Stomach smooth muscle (tissue), 2 donors: ENCODE measurements around the gene SLC44A3.
"Not testable (repeated sequence)": the region's sequence is repeated elsewhere in the genome, so short reads cannot be mapped to it uniquely, and the experiment has no call there.

Experiments
- H3K27ac ChIP-seq: one replicate; pipeline ENCODE4 v1.7.0; 2013; ENCODE audit warnings: mild to moderate bottlenecking, low read length, inconsistent platforms
- H3K27me3 ChIP-seq, 2 donors: one replicate each; pipeline ENCODE4 v1.7.0; 2013; ENCODE audit warnings: low read length in 2 of 2; ENCODE audit not compliant: insufficient read depth in 2 of 2, control insufficient read depth in 1 of 2
- H3K36me3 ChIP-seq, 2 donors: one replicate each; pipeline ENCODE4 v1.7.0; 2013; ENCODE audit warnings: low read length in 2 of 2; ENCODE audit not compliant: control insufficient read depth in 2 of 2, insufficient read depth in 2 of 2
- H3K4me1 ChIP-seq: one replicate; pipeline ENCODE4 v1.7.0; 2013; ENCODE audit warnings: low read length; ENCODE audit not compliant: control insufficient read depth, insufficient read depth
- H3K4me3 ChIP-seq, 2 donors: one replicate each; pipeline ENCODE4 v1.7.0; 2013; ENCODE audit warnings: low read length in 2 of 2
- H3K9ac ChIP-seq, 2 donors: one replicate each; pipeline ENCODE4 v1.7.0; 2013; ENCODE audit warnings: low read length in 2 of 2, mild to moderate bottlenecking in 1 of 2
- H3K9me3 ChIP-seq, 2 donors: one replicate each; pipeline ENCODE4 v1.7.0; 2013; ENCODE audit warnings: low read length in 2 of 2; ENCODE audit not compliant: control insufficient read depth in 2 of 2
- donor health status: healthy.
- donor health status: Pancreatic carcinoma.

SLC44A3 gene

DNA sequence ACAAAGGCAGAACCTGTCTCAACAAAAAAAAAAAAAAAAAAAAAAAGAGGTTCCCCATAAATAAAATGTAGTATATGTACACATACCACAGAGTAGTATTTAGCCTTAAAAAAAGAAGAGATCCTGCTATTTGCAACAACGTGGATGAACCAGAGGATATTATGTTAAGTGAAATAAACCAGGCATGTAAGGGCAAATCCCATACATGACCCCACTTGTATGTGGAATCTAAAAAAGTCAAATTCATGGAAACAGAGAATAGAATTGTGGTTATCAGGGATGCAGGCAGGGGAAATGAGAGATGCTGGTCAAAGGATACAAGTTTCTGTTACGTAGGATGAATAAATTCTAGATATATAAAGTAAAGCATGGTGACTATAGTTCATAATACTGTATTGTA lies 16.7 kb downstream of the SLC44A3 start:
- H3K9me3 ChIP-seq = no peaks in the 10 kb centered on the region
- no peaks in the 10 kb centered on the region for H3K27me3 ChIP-seq
- no peak overlapping the region for H3K9ac ChIP-seq
- H3K27ac ChIP-seq = no peak overlapping the region
- H3K36me3 ChIP-seq = no peaks in the 10 kb centered on the region
- H3K4me1 ChIP-seq = no peaks in the 10 kb centered on the region
- H3K4me3 ChIP-seq = no peak overlapping the region

DNA sequence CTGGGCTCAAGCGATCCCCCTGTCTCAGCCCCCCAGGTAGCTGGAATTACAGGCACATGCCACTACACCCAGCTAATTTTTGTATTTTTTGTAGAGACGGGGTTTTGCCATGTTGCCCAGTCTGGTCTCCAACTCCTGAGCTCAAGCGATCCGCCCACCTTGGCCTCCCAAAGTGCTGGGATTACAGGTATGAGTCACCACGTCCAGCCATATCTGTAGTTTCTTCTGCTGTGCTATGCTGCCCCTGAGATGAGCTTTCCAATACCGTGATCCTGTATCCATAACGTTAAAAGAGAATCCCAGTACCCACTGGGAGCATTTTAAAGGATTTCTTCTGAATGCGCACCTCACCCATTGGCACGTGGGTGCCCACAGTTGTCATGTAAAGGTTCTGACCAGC lies 20.2 kb downstream of the SLC44A3 start:
- H3K4me1 ChIP-seq, H3K27me3 ChIP-seq, H3K9me3 ChIP-seq, H3K27ac ChIP-seq, H3K4me3 ChIP-seq, H3K36me3 ChIP-seq, H3K9ac ChIP-seq: not testable (repeated sequence)

DNA sequence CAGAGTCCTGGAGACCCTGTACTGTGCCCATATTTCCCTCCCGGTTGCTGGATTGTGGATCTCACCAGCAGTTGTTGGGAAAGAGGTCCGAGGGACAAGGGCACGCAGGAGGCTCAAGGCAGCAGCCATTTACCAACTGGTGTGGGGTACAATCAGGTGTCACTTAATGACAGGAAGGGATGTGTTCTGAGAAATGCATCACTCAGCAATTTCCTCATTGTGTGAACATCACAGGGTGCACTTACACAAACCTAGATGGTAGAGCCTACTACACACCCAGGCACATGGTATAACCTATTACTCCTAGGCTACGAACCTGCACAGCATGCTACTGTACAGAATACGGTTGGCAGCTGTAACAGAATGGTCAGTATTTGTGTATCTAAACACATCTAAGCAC lies 20.7 kb downstream of the SLC44A3 start:
- Histone ChIP-seq H3K27ac (no peak overlapping the region), H3K36me3 (no peaks in the 10 kb centered on the region), H3K4me1 (no peaks in the 10 kb centered on the region), H3K9ac (no peak overlapping the region), H3K27me3 (no peaks in the 10 kb centered on the region), H3K9me3 (no peaks in the 10 kb centered on the region), H3K4me3 (no peak overlapping the region)

DNA sequence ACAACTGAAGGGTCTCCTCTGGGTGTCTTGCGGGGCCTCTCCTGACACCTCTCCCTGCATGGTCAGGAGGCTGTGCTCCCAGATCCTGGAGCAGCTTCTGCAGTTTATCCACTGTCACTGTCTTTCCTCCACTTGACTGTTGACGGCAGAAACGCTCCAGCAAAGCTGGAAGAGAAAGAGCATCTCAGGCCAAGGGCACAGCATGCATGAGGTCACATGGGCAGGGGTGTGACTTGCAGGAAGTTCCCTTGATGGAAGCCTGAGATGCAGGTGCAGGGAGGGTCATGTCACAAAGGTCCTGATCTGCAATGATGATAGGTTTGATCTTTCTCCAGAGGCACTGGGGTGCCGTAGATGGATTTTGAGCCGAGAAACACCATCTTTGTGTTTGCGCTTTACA lies 23.3 kb downstream of the SLC44A3 start:
- no peaks in the 10 kb centered on the region for H3K27me3 ChIP-seq
- H3K9ac ChIP-seq = no peak overlapping the region
- no peak overlapping the region for H3K27ac ChIP-seq
- no peaks in the 10 kb centered on the region for H3K36me3 ChIP-seq
- H3K9me3 ChIP-seq = no peaks in the 10 kb centered on the region
- H3K4me1 ChIP-seq = no peaks in the 10 kb centered on the region
- no peak overlapping the region for H3K4me3 ChIP-seq

DNA sequence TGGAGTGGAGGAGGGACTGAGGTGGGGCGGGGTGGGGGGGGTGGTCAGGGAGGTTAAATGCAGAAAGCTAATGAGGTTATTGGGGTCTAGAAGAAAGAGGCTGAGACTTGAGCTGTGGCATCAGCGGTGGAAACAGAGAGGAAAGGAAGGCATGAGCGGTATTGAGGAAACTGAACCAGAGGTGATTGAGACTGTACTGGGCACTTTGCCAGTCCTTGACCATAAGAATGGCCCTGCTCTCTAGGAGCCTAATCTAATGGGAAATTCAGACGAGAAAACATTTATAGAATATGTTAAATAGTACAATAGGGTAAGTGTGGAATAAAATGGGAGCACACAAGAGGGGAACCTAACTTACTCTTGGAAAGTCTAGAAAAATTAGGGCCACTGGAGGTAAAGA lies 23.7 kb downstream of the SLC44A3 start:
- H3K36me3 ChIP-seq = no peaks in the 10 kb centered on the region

DNA sequence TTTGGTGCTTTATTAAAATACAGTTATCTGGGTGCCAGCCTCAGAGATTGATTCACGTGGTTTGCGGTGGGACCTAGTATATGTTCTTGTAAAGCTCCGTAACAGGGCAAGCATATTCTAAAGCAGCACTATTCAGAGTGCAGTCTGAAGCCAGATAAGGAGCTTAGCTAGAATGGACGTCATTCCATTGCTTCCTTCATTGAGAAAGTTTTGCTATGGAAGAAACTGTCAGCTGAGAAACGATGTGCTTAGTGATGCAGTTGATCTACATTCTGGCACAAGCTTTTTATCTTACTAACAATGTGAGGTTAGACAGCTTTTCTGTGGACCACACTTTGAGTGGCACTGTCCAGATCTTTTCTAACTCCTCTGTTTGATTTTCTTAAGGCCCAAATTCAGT lies 26.2 kb downstream of the SLC44A3 start:
- H3K36me3 ChIP-seq = no peaks in the 10 kb centered on the region
- no peaks in the 10 kb centered on the region for H3K27me3 ChIP-seq
- no peak overlapping the region for H3K27ac ChIP-seq
- no peak overlapping the region for H3K4me3 ChIP-seq
- H3K9ac ChIP-seq = no peak overlapping the region
- no peaks in the 10 kb centered on the region for H3K9me3 ChIP-seq
- H3K4me1 ChIP-seq = no peaks in the 10 kb centered on the region

More for the DNA sequence above, 23.7 kb downstream of the SLC44A3 start:
- no peaks in the 10 kb centered on the region for H3K9me3 ChIP-seq
- no peak overlapping the region for H3K27ac ChIP-seq
- no peak overlapping the region for H3K4me3 ChIP-seq
- no peaks in the 10 kb centered on the region for H3K4me1 ChIP-seq
- H3K9ac ChIP-seq = no peak overlapping the region
- H3K27me3 ChIP-seq = no peaks in the 10 kb centered on the region

DNA sequence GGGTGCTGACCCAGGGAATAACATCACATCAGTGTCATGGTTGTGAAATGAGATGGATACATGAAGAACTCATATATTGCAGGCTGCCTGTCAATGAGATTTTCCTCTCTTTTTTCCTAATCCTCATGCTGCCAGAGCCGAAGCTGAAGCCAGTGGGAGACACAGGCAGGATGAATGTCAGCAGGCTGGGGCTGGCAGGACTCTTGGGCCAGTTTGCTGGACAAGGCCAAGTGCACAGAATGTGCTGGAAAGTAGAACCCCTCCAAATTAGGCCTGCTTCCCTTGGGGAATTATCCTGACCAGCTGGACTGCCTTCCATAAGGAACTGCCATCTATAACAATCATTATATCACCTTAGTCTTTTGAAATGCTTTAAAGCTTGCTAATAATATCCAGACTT lies 31.4 kb downstream of the SLC44A3 start:
- no peaks in the 10 kb centered on the region for H3K9me3 ChIP-seq
- H3K9ac ChIP-seq = no peak overlapping the region
- H3K27ac ChIP-seq = no peak overlapping the region
- peaks cover 13% of the 10 kb centered on the region for H3K4me1 ChIP-seq
- no peaks in the 10 kb centered on the region for H3K27me3 ChIP-seq
- no peak overlapping the region for H3K4me3 ChIP-seq
- no peaks in the 10 kb centered on the region for H3K36me3 ChIP-seq

DNA sequence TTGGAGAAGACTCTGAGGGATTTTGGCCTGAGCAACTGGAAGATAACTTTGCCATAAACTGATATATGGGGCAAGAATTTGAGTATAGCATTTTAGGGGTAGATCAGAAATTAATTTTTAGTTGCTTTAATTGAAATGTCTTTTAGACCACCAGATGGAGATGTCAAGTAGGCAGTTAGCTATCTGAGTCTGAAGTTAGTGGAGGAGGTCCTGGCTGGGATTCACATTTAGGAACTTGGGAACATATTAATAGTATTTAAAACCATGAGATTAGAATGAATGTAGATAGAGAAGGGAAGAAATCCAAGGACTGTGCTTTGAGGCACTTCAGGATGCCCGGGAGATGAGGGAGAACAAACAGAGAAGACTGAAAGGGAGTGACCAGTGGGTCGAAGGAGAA lies 32.6 kb downstream of the SLC44A3 start:
- Histone ChIP-seq H3K27ac (no peak overlapping the region), H3K9me3 (no peaks in the 10 kb centered on the region), H3K4me3 (no peak overlapping the region)

DNA sequence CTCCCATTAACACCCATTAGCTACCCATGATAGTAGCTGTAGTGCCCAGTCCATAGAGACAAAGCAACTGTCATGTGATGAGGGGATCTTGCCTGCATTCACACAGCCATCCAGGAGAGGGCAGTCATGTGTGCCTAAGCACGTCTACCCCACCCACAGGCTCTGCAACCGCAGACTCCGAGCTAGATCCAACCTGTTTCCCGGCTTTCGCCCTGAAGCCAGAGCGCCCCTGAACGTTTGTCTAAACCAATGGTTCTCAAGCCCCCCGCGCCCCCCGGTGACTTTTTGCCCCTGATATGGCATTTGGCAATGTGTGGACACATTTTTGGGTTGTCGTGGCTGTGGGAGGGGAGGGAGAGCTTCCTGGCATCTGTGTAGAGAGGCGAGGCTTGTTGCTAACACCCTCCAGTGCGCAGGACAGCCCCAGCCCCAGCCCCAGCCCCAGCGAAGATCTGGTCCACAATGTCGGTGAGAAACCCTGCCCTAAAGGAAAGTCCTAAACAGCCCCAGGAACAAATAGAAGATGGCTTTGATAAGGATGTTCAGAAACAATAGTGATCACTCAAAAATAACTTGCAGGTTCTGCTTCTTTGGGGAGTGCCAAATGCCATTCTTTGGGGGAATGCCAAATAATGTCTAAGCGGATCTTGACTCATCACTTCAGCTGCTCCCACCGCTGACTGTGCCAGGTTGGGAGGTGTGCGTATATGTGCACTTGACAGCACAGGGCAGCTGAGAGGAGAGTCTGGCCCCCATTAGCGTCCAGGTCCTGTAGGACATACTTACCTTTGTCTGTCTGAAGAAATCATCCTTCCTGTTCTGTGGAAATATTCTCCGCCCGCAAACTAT lies 34.5 kb downstream of the SLC44A3 start:
- Histone ChIP-seq H3K27ac (peak overlapping the region; percentile 82), H3K4me3 (peak overlapping the region; percentile 28 to 77)

More for the DNA sequence above, 32.6 kb downstream of the SLC44A3 start:
- Histone ChIP-seq H3K4me1 (peaks cover 13% of the 10 kb centered on the region), H3K9ac (no peak overlapping the region), H3K27me3 (no peaks in the 10 kb centered on the region), H3K36me3 (no peaks in the 10 kb centered on the region)

DNA sequence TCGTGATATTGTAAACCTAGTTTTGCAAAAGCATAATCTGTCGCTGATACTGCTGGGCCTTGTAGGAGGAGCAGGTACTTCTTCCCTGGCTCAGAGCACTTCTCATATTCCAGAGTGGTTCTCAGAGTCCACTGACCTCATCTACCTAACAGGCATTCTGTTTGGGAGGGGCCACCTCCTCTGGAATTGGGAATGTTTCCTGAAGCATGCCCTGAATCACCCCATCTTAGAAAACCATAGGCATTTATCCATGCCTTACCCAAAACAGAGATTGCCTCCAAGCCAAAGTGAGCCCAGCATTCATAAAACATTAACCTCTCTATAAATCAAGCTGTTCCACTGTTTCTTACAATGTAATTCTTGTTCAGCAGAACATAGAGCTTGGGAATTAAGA lies 35.1 kb downstream of the SLC44A3 start:
- H3K9ac ChIP-seq = peak overlapping the region; percentile 3 to 70
- no peaks in the 10 kb centered on the region for H3K9me3 ChIP-seq
- no peaks in the 10 kb centered on the region for H3K27me3 ChIP-seq
- peak overlapping the region in 1 of 2 donors; percentile 77 for H3K4me3 ChIP-seq
- no peaks in the 10 kb centered on the region for H3K36me3 ChIP-seq
- H3K27ac ChIP-seq = peak overlapping the region; percentile 82
- peaks cover 13% of the 10 kb centered on the region for H3K4me1 ChIP-seq

More for the DNA sequence above, 34.5 kb downstream of the SLC44A3 start:
- no peaks in the 10 kb centered on the region for H3K36me3 ChIP-seq
- H3K9me3 ChIP-seq = no peaks in the 10 kb centered on the region
- peaks cover 13% of the 10 kb centered on the region for H3K4me1 ChIP-seq
- H3K9ac ChIP-seq = peak overlapping the region; percentile 70 to 71
- no peaks in the 10 kb centered on the region for H3K27me3 ChIP-seq

DNA sequence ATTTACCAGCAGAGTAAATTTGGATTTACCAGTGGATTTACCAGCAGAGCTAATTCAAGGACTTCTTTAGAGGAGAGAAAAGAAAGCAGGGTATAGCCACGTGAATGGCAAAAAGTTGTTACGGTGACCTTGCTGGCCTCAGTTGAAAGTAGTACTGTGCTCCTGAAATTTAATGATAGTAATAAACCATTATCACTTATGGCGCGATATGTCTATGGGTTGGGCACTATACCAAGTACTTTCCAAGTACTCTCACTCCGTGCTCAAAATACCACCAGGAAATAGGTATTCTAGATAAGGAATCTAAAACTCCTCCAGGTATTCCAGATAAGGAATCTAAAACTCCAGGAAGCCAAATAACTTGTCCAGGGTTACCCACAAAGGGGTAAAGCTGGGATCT lies 35.8 kb downstream of the SLC44A3 start:
- no peak overlapping the region for H3K9ac ChIP-seq
- no peaks in the 10 kb centered on the region for H3K9me3 ChIP-seq
- H3K27me3 ChIP-seq = no peaks in the 10 kb centered on the region
- no peak overlapping the region for H3K27ac ChIP-seq
- no peaks in the 10 kb centered on the region for H3K36me3 ChIP-seq
- H3K4me1 ChIP-seq = peaks cover 16% of the 10 kb centered on the region
- no peak overlapping the region for H3K4me3 ChIP-seq
